Measurements from ENCODE around the gene OLFML2A. TPM values are rescaled to one million over a fixed set of nuclear protein-coding genes. Genes with fewer than 3 reads are reported as not detected.
"Not testable (repeated sequence)": the region's sequence is repeated elsewhere in the genome, so short reads cannot be mapped to it uniquely, and the experiment has no call there.

Gene OLFML2A
- polyA plus RNA-seq, 1 donor from 2014 or later: 0.15 TPM

DNA sequence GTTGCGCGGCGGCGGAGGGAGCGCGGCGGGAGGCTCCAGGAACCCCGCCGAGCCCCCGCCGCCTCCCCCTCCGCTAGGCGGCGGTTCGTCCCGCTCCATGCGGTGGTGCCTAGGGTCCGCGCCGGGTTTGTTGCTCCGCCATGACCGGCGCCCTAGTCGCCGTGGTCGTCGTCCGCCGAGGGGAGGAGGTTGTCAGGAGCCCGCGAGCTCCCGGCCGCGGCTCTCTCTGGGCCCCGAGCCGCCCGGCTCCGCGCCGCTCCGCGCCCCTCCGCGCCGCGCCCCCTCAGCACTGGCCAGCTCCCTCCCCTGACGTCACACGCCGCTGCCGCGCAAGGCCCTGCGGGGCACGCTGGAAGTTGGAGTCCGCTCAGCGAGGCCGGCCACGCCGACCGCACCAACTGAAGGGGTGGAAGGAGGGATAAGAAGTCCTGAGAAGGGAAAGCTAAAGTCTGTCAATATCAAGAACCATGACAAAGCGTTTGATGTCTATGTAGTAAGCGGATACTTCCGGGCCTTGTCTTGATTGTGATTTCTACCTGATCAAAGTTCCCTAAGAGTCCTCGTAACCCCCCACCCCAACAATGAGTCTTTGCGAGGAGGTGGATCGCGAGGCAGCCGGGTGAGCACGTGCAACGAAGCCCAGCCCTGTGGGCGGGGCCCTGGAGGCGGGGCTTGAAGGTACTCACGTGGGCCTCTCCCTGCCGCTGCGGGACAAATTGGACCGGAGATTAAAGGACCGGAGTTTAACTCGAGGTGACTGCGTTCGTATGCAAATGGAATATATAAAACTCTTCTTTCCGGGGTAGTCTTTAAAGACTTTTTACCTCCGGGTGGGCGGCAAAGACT is 5.7 kb upstream of the OLFML2A start, which contains the start of gene NR6A1:
Gene NR6A1 (minus strand): TSS at position 291 of the 846 bp plus-strand sequence.
- peak within 1 kb of the TSS; percentile 90 for H3K4me3 ChIP-seq (ENCODE audit: low read length)
- H4K20me1 ChIP-seq (ENCODE audit: insufficient read depth): no peaks in the 10 kb centered on the region
- H3K9me2 ChIP-seq (ENCODE audit: insufficient read depth, low read length): no peaks in the 10 kb centered on the region
- peak within 1 kb of the TSS; percentile 16 for H3K27ac ChIP-seq (ENCODE audit: low read length)
- no peaks in the 10 kb centered on the region for H3K36me3 ChIP-seq (ENCODE audit: insufficient read depth, low read length)
- no peaks in the 10 kb centered on the region for H3F3A ChIP-seq (ENCODE audit: insufficient read depth, low read length, poor library complexity, severe bottlenecking)
- H3K27me3 ChIP-seq (ENCODE audit: insufficient read depth, low read depth, low read length): peaks cover 38% of the 10 kb centered on the region
- TF ChIP-seq EZH2 (IDR thresholded peaks at IDR 0.05; ENCODE audit: borderline replicate concordance, insufficient read depth, low read length, poor library complexity, severe bottlenecking): no peak
- TF ChIP-seq, protein P1, sequence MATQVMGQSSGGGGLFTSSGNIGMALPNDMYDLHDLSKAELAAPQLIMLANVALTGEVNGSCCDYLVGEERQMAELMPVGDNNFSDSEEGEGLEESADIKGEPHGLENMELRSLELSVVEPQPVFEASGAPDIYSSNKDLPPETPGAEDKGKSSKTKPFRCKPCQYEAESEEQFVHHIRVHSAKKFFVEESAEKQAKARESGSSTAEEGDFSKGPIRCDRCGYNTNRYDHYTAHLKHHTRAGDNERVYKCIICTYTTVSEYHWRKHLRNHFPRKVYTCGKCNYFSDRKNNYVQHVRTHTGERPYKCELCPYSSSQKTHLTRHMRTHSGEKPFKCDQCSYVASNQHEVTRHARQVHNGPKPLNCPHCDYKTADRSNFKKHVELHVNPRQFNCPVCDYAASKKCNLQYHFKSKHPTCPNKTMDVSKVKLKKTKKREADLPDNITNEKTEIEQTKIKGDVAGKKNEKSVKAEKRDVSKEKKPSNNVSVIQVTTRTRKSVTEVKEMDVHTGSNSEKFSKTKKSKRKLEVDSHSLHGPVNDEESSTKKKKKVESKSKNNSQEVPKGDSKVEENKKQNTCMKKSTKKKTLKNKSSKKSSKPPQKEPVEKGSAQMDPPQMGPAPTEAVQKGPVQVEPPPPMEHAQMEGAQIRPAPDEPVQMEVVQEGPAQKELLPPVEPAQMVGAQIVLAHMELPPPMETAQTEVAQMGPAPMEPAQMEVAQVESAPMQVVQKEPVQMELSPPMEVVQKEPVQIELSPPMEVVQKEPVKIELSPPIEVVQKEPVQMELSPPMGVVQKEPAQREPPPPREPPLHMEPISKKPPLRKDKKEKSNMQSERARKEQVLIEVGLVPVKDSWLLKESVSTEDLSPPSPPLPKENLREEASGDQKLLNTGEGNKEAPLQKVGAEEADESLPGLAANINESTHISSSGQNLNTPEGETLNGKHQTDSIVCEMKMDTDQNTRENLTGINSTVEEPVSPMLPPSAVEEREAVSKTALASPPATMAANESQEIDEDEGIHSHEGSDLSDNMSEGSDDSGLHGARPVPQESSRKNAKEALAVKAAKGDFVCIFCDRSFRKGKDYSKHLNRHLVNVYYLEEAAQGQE (IDR thresholded peaks at IDR 0.05; ENCODE audit: borderline replicate concordance): peak; percentile 32
- peak; percentile 81 for TF ChIP-seq MXI1 (conservative IDR thresholded peaks at IDR 0.05; ENCODE audit: poor library complexity, severe bottlenecking)
- TF ChIP-seq RAD21 (conservative IDR thresholded peaks at IDR 0.05): peak; percentile 23
- TF ChIP-seq POLR2AphosphoS5 (IDR thresholded peaks at IDR 0.05): peak; percentile 65
- TF ChIP-seq TAF1 (IDR thresholded peaks at IDR 0.05; ENCODE audit: low read depth): peak; percentile 42
- TF ChIP-seq SMC3 (conservative IDR thresholded peaks at IDR 0.05; ENCODE audit: poor library complexity): no peak
- peak; percentile 66 for TF ChIP-seq EP300 (conservative IDR thresholded peaks at IDR 0.05; ENCODE audit: poor library complexity, severe bottlenecking)
- peak; percentile 47 for TF ChIP-seq CTCF (IDR thresholded peaks at IDR 0.05; ENCODE audit: poor library complexity, severe bottlenecking)
- H3K9ac ChIP-seq (ENCODE audit: low read length): peak within 1 kb of the TSS; percentile 79
- no peaks in the 10 kb centered on the region for H3K9me3 ChIP-seq (ENCODE audit: low read length)
- peaks cover 25% of the 10 kb centered on the region for H3K79me2 ChIP-seq (replicated peaks; ENCODE audit: insufficient read depth, low read length)
- H2AFZ ChIP-seq (ENCODE audit: low read depth, low read length): peak within 1 kb of the TSS; percentile 73
- peak within 1 kb of the TSS; percentile 79 for H3K4me2 ChIP-seq (ENCODE audit: low read length)

GRCh38 chr9:124771867-124772679 is 4.9 kb upstream of the OLFML2A start:
- H3K27me3 ChIP-seq (ENCODE audit: insufficient read depth, low read depth, low read length): peaks cover 45% of the 10 kb centered on the region
- H3K9me2 ChIP-seq (ENCODE audit: insufficient read depth, low read length): no peaks in the 10 kb centered on the region
- peaks cover 18% of the 10 kb centered on the region for H3K79me2 ChIP-seq (replicated peaks; ENCODE audit: insufficient read depth, low read length)
- no peak overlapping the region for H2AFZ ChIP-seq (ENCODE audit: low read depth, low read length)
- H3K9me3 ChIP-seq (ENCODE audit: low read length): no peaks in the 10 kb centered on the region
- H3K4me3 ChIP-seq (ENCODE audit: low read length): peak overlapping the region; percentile 90
- H3F3A ChIP-seq (ENCODE audit: insufficient read depth, low read length, poor library complexity, severe bottlenecking): no peaks in the 10 kb centered on the region
- H3K9ac ChIP-seq (ENCODE audit: low read length): peak overlapping the region; percentile 79
- H4K20me1 ChIP-seq (ENCODE audit: insufficient read depth): no peaks in the 10 kb centered on the region
- peak overlapping the region; percentile 54 for H3K4me2 ChIP-seq (ENCODE audit: low read length)
- no peak overlapping the region for H3K27ac ChIP-seq (ENCODE audit: low read length)
- TF ChIP-seq TAF1 (IDR thresholded peaks at IDR 0.05; ENCODE audit: low read depth) (no peak), RAD21 (conservative IDR thresholded peaks at IDR 0.05) (peak; percentile 79), CTCF (IDR thresholded peaks at IDR 0.05; ENCODE audit: poor library complexity, severe bottlenecking) (peak; percentile 90), SMC3 (conservative IDR thresholded peaks at IDR 0.05; ENCODE audit: poor library complexity) (peak; percentile 90), EZH2 (IDR thresholded peaks at IDR 0.05; ENCODE audit: borderline replicate concordance, insufficient read depth, low read length, poor library complexity, severe bottlenecking) (no peak)
- H3K36me3 ChIP-seq (ENCODE audit: insufficient read depth, low read length): no peaks in the 10 kb centered on the region

- H2AFZ ChIP-seq (ENCODE audit: low read depth, low read length); H3F3A ChIP-seq (ENCODE audit: insufficient read depth, low read length, poor library complexity, severe bottlenecking); H4K20me1 ChIP-seq (ENCODE audit: insufficient read depth); H3K9ac ChIP-seq (ENCODE audit: low read length); H3K27ac ChIP-seq (ENCODE audit: low read length); H3K36me3 ChIP-seq (ENCODE audit: insufficient read depth, low read length); H3K4me3 ChIP-seq (ENCODE audit: low read length); H3K9me2 ChIP-seq (ENCODE audit: insufficient read depth, low read length); H3K9me3 ChIP-seq (ENCODE audit: low read length); H3K4me2 ChIP-seq (ENCODE audit: low read length); H3K79me2 ChIP-seq (replicated peaks; ENCODE audit: insufficient read depth, low read length): not testable (repeated sequence)
- H3K27me3 ChIP-seq (ENCODE audit: insufficient read depth, low read depth, low read length): peaks cover 48% of the 10 kb centered on the region
These were observed 4.1 kb upstream of the OLFML2A start for GRCh38 chr9:124772877-124773276.

Data from neural cell (in vitro differentiated cells).